ENCODE measurements around the gene SEMG1. TPM values are rescaled to one million over a fixed set of nuclear protein-coding genes. Genes with fewer than 3 reads are reported as not detected.

Gene SEMG1, protein sequence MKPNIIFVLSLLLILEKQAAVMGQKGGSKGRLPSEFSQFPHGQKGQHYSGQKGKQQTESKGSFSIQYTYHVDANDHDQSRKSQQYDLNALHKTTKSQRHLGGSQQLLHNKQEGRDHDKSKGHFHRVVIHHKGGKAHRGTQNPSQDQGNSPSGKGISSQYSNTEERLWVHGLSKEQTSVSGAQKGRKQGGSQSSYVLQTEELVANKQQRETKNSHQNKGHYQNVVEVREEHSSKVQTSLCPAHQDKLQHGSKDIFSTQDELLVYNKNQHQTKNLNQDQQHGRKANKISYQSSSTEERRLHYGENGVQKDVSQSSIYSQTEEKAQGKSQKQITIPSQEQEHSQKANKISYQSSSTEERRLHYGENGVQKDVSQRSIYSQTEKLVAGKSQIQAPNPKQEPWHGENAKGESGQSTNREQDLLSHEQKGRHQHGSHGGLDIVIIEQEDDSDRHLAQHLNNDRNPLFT
- total RNA-seq: not detected
- not detected for polyA plus RNA-seq

DNA sequence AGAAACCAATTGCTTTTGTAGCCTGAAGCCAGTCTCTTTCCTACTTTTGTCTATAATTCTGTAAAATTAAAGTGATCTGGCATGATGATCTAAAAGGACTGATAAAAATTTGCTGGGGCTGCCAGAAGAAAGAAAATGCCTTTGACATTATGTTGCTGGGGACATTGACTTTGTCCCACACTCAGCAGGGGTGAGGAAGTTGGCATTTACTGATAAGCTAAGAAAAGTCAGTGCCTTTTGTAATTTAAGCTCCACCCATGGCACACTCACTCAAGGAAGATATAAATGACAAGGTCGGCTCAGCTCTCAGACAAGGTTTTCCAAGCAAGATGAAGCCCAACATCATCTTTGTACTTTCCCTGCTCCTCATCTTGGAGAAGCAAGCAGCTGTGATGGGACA lies at the start of gene SEMG1:
TSS of gene SEMG1 (plus strand) at position 309 of the 400 bp plus-strand sequence. CDS start at position 330, 21 bp downstream.
- no peaks in the 10 kb centered on the region for H3K36me3 ChIP-seq (ENCODE audit: control insufficient read depth in 4 of 4, insufficient read depth in 3 of 4, low read depth in 1 of 4, low read length in 3 of 4)
- no peak for DNase-seq (ENCODE audit: low spot score)
- H3K4me1 ChIP-seq (ENCODE audit: control insufficient read depth in 4 of 4, insufficient read depth in 4 of 4, low read length in 3 of 4): no peaks in the 10 kb centered on the region
- H3K27me3 ChIP-seq (ENCODE audit: control insufficient read depth in 4 of 4, insufficient read depth in 4 of 4, low read length in 3 of 4): peaks cover 0 to 4% (median 0%) of the 10 kb centered on the region in 4 donors
- TF ChIP-seq, protein P1, sequence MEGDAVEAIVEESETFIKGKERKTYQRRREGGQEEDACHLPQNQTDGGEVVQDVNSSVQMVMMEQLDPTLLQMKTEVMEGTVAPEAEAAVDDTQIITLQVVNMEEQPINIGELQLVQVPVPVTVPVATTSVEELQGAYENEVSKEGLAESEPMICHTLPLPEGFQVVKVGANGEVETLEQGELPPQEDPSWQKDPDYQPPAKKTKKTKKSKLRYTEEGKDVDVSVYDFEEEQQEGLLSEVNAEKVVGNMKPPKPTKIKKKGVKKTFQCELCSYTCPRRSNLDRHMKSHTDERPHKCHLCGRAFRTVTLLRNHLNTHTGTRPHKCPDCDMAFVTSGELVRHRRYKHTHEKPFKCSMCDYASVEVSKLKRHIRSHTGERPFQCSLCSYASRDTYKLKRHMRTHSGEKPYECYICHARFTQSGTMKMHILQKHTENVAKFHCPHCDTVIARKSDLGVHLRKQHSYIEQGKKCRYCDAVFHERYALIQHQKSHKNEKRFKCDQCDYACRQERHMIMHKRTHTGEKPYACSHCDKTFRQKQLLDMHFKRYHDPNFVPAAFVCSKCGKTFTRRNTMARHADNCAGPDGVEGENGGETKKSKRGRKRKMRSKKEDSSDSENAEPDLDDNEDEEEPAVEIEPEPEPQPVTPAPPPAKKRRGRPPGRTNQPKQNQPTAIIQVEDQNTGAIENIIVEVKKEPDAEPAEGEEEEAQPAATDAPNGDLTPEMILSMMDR (IDR thresholded peaks at IDR 0.05; ENCODE audit: low read depth, low read length, missing input control): no peak
- TF ChIP-seq NR2F2 (IDR thresholded peaks at IDR 0.05) (no peak), YY1 (IDR thresholded peaks at IDR 0.05) (no peak), RXRA (IDR thresholded peaks at IDR 0.05) (no peak), TAF1 (conservative IDR thresholded peaks at IDR 0.05) (no peak), JUND (IDR thresholded peaks at IDR 0.05) (no peak), EGR1 (IDR thresholded peaks at IDR 0.05; ENCODE audit: low read depth in 2 of 2) (no peak), FOXA1 (IDR thresholded peaks at IDR 0.05) (no peak), HNF4A (conservative IDR thresholded peaks at IDR 0.05) (no peak), SP1 (IDR thresholded peaks at IDR 0.05) (no peak), FOXA2 (IDR thresholded peaks at IDR 0.05) (no peak), HNF4G (IDR thresholded peaks at IDR 0.05) (no peak), RAD21 (IDR thresholded peaks at IDR 0.05) (no peak), GABPA (IDR thresholded peaks at IDR 0.05 in 1 of 2, conservative IDR thresholded peaks at IDR 0.05 in 1 of 2) (no peak)
- TF ChIP-seq, protein P2, sequence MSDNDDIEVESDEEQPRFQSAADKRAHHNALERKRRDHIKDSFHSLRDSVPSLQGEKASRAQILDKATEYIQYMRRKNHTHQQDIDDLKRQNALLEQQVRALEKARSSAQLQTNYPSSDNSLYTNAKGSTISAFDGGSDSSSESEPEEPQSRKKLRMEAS (IDR thresholded peaks at IDR 0.05): no peak
- TF ChIP-seq, protein P3, sequence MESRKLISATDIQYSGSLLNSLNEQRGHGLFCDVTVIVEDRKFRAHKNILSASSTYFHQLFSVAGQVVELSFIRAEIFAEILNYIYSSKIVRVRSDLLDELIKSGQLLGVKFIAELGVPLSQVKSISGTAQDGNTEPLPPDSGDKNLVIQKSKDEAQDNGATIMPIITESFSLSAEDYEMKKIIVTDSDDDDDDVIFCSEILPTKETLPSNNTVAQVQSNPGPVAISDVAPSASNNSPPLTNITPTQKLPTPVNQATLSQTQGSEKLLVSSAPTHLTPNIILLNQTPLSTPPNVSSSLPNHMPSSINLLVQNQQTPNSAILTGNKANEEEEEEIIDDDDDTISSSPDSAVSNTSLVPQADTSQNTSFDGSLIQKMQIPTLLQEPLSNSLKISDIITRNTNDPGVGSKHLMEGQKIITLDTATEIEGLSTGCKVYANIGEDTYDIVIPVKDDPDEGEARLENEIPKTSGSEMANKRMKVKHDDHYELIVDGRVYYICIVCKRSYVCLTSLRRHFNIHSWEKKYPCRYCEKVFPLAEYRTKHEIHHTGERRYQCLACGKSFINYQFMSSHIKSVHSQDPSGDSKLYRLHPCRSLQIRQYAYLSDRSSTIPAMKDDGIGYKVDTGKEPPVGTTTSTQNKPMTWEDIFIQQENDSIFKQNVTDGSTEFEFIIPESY (IDR thresholded peaks at IDR 0.05): no peak
- TF ChIP-seq, protein P4, sequence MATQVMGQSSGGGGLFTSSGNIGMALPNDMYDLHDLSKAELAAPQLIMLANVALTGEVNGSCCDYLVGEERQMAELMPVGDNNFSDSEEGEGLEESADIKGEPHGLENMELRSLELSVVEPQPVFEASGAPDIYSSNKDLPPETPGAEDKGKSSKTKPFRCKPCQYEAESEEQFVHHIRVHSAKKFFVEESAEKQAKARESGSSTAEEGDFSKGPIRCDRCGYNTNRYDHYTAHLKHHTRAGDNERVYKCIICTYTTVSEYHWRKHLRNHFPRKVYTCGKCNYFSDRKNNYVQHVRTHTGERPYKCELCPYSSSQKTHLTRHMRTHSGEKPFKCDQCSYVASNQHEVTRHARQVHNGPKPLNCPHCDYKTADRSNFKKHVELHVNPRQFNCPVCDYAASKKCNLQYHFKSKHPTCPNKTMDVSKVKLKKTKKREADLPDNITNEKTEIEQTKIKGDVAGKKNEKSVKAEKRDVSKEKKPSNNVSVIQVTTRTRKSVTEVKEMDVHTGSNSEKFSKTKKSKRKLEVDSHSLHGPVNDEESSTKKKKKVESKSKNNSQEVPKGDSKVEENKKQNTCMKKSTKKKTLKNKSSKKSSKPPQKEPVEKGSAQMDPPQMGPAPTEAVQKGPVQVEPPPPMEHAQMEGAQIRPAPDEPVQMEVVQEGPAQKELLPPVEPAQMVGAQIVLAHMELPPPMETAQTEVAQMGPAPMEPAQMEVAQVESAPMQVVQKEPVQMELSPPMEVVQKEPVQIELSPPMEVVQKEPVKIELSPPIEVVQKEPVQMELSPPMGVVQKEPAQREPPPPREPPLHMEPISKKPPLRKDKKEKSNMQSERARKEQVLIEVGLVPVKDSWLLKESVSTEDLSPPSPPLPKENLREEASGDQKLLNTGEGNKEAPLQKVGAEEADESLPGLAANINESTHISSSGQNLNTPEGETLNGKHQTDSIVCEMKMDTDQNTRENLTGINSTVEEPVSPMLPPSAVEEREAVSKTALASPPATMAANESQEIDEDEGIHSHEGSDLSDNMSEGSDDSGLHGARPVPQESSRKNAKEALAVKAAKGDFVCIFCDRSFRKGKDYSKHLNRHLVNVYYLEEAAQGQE (IDR thresholded peaks at IDR 0.05): no peak
- H3K4me3 ChIP-seq (ENCODE audit: low read depth in 1 of 3, low read length in 3 of 3): no peak within 1 kb of the TSS
- H3K9me3 ChIP-seq (ENCODE audit: control insufficient read depth in 4 of 4, low read length in 3 of 4): no peaks in the 10 kb centered on the region
- no peak within 1 kb of the TSS for H3K27ac ChIP-seq (ENCODE audit: low read depth in 1 of 2, low read length in 2 of 2)
- H3K9ac ChIP-seq (ENCODE audit: low read depth in 1 of 2, low read length in 2 of 2): no peak within 1 kb of the TSS
- 13% methylated on average over 1 of the region's 1 CpG for WGBS
